DMS153 (cell line): ENCODE results near the gene SLTM.
"Not testable (repeated sequence)": the region's sequence is repeated elsewhere in the genome, so short reads cannot be mapped to it uniquely, and the experiment has no call there.

ENCODE experiments used
- DNase-seq: peaks from one replicate; lab custom pipeline; 2025; lab: John Stamatoyannopoulos, UW

SLTM gene

DNA sequence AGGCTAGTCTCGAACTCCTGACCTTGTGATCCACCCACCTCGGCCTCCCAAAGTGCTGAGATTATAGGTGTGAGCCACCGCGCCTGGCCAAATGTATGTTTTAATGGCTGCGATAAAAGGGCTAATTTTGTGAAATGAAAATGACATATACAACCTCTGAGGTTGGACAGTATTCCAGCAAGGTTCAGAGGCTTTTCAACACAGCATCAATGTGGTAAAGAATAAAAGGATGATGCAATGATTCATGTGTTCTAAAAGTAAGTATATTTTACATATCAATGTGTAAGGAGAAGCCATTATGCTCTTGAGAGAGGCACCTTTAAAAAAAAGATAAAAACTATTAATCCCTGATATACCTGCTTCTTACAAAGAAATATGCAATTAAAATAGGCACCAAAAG lies 6.7 kb downstream of the SLTM start:
- DNase-seq: no peak

DNA sequence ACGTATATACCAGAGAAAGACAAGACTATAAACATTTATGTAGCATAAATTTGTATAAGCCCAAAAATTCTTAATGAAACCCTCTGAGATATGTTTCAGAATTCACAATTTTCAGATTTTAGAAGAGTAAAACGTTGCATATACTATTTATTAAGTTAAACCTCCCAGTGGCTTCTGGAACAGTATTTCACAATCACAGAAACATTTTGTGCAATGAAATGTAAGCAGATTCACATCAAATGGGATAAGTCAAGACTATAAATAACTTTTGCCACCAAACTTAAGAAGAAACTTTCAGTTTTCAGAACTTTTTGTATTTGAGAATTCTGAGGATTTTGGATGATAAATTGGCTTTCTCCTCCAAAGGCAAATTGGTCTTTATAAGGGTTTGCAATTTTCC lies 9.2 kb downstream of the SLTM start:
- no peak for DNase-seq

DNA sequence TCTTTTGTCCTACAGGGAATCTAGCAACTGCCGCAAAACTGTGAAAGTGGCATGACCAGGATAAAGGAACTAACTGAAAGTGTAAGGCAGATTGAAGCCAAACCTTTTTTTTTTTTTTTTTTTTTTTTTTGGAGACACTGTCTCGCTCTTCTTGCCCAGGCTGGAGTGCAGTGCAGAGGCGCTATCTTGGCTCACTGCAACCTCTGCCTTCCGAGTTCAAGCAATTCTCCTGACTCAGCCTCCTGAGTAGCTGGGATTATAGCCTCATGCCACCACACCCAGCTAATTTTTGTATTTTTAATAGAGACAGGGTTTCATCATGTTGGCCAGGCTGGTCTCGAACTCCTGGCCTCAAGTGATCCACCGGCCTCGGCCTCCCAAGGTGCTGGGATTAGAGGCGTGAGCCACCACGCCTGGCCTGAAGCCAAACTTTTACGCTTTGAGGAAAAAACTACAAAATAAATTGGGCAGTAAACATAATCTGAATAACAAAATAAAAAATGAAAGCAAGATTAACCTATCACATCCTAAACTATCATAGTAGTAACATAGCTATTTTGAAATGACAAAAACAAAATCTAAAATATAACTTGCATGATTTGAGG lies 9.7 kb downstream of the SLTM start:
- DNase-seq: no peak

DNA sequence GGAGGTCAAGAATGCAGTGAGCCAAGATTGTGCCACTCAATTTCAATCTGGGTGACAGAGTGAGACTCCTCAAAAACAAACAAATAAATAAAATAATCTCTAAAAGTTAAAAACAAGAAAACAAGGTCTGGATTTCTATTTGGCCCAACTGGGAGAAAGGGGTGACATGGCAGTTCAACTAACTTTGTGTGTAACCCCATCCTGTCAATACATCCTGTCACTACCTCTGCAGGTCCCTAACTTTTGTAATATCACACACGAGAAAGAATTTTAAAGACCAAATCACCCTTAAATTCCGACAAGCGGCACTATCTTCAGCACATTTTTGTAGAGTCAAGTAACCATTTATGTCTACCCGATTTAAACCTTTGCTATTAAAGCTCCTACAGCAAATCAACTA lies 10.2 kb downstream of the SLTM start:
- no peak for DNase-seq

DNA sequence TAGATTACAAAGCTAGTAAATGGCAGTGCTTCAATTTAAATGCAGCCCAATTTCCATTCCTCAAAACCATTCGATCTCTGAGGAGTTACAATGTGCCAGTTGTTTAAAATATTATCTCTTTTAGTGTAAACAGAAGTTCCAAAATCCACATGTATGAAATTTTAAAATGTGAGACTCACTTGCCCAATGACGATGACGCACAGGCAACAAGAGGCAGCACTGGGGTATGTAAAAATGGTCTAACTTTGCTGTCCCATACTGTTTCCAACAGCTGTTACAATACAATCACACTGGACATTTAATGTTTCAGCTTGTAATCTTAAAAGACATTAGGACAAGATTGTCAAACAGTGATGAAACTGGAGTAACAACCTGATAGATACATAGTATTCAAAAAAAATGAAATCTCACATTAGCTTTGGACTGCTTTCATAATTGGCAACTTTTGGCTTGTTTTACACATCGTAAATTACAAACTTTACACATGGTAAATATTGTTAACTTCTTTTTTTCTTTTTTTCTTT lies 12.2 kb downstream of the SLTM start:
- no peak for DNase-seq

DNA sequence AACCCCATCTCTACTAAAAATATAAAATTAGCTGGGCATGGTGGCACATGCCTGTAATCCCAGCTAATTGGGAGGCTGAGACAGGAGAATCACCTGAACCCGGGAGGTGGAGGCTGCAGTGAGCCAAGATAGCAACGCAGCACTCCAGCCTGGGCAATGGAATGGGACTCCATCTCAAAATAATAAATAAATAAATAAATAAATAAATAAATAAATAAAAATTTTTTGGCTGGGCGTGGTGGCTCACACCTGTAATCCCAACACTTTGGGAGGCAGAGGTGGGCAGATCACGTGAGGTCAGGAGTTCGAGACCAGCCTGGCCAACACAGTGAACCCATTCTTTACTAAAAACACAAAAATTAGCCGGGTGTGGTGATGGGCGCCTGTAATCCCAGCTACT lies 13.0 kb downstream of the SLTM start:
- DNase-seq: not testable (repeated sequence)

DNA sequence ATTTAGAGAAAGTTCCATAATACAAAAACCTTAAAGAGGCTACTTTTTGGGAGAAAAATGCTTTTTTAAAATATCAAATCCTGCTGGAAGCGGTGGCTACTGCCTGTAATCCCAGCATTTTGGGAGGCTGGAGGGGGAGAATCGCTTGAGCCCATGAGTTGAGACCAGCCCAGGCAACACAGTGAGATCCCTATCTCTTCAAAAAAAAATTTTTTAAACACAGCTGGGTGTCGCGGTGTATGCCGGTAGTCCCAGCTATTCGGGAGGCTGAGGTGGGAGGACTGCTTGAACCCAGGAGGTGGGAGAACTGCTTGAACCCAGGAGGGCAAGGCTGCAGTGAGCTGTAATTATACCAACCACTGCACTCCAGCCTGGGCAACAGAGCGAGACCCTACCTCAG lies 14.2 kb downstream of the SLTM start:
- no peak for DNase-seq

DNA sequence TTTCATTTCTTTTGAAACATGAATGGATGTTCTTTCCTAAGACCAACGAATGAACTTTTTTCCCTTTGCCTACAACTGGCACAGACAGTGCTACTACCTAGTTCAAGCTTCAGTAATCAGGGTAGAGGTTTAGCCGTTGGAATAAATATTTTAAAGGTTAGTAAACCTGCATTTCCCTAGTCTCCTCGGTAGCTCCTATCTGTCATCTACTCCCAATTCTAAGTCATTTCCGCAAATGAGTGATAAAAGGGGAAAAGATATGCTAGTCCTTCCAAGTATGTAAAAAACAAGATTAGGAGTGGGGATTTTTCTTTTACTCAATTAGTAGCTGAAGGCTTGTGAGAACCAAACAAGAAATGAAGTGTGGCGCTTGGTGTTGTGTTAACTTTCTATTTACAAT lies 15.2 kb downstream of the SLTM start:
- DNase-seq: no peak

DNA sequence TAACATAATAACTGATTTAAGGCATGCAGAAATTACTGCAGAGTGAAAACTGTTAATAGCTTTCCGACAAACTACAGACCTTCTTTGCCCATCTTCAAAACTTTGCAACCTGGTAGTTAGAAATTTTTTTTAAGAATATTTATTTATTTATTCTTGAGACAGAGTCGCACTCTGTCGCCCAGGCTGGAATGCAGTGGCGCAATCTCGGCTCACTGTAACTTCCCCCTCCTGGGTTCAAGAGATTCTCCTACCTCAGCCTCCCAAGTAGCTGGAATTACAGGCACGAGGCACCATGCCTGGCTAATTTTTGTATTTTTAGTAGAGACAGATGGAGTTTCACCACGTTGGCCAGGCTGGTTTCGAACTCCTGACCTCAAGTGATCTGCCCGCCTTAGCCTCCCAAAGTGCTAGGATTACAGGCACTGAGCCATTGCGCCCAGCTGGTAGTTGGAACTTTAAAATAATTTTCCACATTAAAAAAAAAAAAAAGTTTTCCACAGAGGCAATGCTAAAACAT lies 15.8 kb downstream of the SLTM start:
- DNase-seq: not testable (repeated sequence)

DNA sequence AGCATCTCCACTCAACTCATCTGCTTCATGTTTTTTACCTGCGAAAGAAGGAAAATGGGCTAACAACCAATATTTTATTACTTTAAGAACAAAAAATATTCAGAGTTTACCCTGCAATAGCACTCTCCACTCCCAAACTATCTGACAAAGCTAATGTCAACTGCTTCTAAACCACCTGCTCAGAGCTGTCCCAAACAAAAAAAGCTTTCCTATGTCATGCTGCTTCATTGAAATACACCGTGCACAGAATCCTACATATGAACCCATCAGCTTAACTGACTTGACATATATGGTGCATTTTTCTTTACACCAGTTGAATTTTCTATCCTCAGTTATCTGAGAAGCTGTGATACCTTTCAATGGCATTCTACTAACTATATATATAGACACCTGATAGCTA lies 16.5 kb downstream of the SLTM start:
- no peak for DNase-seq

DNA sequence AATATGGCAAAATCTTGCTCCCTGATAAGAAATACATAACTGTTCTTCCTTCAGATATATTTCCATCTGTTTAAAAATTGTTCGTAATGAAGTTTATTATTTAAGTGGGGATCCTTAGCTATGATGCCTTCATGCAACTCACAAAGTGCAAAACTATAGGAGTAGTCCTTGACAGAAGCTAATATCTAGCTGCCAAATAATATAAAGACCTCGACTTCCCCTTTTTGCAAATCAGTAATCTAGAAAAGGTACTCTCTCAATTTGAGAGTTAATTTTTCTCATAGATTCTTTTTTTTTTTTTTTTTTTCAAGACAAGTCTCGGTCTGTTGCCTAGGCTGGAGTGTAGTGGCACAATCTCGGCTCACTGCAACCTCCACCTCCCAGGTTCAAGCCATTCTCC lies 23.0 kb downstream of the SLTM start:
- no peak for DNase-seq

DNA sequence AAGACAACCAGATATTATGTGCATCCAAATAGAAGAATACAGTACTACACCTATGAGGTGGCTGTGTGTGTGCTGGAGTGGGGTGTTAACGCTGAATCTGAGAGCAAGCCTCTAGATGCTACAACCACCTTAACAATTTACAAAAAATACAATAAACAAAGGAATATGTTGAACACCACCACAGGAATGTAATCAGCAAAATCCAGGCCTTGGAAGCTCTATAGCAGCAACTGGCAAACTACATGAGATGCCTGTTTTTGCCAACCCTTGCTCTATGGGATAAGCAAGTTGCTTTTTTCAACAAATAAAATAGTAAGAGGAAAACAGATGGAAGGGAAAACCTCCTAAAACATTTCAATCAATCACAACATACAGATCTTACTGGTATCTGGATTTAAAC lies 23.9 kb downstream of the SLTM start:
- DNase-seq: no peak

DNA sequence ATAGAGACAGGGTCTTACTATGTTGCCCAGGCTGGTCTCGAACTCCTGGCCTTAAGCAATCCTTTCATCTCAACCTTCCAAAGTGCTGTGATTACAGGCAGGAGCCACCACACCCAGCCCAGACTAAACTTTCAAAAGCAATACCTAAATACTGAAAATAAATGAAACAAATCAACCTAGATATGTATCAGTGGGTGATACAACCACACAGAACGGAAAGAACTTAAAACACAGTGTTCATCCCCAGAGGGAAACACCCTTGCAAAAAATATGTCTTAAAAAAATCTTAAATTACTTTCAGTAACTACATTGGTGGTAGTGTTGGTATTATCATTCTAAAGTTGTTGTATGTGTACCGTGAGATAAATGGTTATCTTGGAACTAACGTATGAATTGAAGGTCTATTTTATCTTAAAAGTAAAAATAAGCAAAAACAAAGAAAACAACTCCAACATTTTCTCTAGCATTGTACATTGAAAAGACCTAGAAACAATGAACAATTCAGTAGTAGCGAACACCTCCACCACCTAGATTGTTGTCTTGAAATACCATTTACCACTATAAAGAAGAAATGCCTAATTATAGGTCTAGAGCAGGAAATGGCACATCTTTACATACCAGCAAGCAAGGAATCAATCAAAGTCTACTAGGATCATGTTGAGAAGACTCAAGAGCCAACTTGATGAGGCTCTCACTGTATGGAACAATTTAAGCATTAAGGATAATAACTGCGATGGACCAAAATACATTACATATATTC lies 24.7 kb downstream of the SLTM start:
- DNase-seq: no peak

DNA sequence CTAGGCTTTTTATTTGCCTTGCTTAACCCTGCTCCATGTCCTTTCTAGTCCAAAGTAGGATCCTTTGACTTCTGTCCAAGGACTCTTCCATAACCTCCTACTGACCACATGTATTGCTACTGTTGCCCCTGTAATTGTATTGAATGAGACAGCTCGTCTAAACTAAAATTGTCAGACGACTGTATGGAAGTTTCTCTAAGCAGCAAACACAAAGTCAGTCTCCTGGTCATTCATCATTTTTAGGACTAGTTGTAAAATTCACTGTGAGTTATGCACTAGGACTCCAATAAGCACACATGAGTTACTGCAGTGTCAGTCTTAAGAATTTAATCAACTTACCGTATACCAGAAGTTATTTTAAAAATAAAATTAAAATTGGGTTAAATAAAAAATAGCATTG lies 32.8 kb downstream of the SLTM start:
- DNase-seq: no peak

DNA sequence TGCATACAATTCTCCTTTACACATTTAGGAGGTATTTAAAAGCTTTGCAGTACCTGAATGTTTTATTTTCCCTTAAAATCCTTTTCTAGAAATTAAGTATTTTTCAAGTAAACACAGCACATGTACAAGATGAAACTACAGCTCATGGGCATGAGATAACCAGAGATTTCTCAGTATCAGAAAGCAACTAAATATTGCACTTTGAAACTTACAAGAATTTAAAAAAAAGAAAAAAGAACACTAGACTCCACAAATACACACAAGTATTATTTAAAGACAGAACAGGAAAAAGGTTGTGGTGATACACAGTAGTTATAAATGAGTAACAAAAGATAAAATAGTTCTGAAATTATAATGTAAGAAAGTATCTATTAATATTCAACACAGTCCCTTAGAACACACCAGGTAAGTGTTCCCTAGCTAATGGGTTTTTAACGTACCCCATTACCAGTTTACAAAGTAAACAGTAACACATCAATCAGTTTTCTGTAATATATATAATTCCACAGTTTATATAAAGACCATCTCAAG lies 35.3 kb downstream of the SLTM start:
- DNase-seq: no peak

DNA sequence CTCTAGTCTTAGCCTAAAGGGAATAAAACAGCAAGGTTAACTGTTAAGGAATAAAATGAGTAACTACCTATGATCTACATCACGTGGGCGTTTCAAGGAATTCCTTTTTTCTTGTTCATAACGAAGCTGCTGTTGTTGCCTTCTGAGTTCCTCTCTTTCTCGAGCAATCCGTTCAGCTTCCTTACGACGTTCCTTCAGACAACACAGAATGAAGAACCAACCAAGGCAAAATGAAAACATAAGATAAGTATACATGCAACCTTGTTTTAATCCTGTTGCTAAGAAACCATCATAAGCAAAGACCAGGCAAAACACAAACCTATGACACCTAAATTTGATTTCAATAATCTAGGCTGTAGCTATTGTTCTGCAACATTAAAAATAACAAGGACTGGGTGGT lies 44.1 kb downstream of the SLTM start:
- DNase-seq: no peak

DNA sequence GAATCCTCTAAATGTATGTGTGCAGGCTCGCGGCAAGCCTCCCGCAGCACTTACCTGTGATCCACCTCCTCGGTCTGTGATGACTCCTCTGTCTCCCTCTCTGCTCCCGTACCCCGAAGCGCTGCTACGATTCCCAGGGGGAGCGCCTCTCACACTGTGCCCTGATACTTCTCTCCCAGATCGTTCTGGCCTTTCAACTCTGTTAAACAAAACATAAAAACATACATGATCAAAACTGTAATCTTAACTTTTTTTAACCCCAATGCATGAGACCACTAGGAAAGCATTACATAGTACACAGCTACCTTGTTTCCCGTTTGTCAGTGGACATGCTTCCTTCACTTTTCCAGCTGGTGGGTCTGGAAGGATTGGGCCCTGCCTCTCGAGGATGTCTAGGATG lies 46.6 kb downstream of the SLTM start:
- no peak for DNase-seq

DNA sequence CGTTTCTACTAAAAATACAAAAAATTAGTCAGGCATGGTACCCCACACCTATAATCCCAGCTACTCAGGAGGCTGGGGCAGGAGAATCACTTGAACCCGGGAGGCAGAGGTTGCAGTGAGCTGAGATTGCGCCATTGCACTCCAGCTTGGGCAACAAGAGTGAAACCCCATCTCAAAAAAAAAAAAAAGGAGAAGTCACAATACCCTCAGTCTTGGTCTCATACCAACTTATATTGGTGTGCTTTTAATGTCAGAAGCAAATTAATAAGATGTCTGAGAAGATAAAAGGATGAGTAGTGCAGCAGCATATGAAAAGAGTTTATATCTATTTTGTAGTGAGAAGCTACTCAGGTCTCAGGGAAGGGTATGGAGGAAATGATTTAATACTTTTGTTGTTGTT lies 49.6 kb downstream of the SLTM start:
- not testable (repeated sequence) for DNase-seq

DNA sequence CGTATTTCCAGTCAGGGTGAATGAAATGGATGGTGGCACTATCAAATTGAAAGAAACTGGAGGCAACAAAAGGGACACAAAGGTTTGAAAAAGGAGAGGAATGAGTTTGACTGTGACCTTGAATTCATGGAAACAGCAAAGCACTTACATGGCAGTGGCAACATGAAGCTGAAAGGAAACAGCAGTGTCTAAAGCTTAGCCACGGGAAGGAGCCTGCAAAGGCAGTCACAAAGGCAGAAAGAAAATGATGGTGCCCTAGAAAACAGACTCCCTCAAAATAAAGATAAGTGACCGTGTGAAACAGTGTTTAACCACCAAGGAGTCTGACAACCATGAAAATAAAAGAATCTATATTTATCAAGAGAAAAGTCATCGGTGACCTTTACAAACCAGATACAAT lies 51.2 kb downstream of the SLTM start:
- DNase-seq: no peak

DNA sequence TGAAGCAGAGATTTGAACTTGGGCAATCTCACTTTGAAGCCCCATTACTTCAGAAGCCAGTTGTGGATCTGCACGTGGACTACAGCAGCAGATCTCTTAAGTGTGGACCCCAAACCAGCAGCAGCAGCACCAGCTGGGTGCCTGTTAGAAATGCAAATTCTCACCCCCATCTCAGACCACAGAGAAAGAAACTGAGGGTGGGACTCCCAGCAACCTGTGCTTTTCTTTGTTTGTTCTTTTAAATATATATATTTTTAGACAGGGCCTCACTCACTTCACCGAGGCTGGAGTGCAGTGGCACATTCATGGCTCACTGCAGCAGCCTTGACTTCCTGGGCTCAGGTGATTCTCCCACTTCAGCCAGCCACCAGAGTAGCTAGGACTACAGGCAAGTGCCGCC lies 53.2 kb downstream of the SLTM start:
- no peak for DNase-seq

DNA sequence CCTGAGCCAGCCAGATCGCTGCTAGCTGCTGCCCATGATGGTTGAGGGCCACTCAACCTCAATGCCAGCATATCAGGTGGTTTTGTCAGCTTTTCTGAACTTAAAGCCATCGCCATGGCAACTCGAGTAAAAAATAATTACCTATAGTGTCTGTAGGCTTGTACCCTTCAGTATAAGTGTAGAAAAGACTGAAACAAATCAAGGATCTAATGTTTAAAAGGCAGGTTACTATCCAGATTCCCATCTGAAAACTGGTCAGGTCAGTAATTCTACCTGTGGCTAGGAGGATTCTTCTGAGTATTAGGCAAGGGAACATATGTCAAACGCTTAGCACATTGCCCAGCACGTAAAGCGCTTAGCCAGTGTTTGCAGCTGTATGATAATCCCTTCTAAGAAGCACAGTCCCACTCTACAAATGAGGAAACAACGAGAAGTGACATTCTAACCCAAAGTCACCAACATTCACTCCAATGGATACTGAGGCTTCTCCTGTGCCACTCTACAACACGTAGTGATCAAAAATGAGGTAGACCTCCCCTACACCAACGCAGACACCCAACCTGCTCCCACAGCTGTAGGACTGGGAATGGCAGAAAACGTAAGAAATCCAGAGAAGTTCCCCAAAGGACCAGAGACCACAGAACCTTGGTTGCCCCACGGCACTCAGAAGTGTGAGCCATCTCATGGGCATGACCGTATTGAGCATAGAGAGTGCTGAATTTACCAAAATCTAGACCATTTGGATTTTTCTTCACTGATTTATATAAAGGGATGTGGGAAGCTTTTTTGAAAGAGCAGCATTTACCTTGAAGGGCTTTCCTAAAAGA lies 55.3 kb downstream of the SLTM start:
- DNase-seq: no peak

DNA sequence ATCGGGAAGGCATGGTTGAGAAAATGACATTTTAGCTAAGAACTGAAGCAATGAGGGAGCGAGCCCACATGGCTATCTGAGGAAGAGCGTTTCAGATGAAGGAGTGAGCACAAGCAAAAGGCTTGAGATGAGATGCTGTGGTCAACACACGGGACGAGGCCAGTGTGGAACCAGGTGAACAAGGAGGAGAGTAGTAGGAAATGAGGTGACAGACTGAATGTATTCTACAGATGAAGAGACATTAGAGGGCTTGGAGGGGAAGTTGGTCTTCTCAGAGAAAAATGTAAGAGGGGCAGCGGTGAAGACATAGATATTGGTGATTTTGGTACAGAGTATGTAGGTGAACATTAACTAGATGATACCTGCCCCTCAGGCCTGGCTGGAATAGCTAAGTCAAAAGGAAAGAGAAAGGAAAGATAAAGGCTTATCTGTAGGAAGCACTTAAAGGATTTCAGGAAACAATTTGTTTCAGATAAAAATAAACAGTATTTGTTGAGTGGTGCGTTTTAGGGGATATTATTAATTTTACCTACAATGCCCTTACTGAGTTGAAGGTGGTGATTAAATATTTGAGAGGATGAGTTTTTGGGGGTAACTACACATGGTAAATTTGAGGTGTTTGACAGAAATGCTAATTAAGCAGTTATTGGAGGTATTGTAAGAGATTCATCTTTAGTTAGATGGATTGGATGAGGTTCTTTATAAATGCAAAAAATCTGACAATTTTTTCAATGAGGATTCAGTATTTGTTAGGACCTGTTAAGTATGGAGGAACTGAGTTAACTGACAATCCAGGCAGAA lies 57.0 kb downstream of the SLTM start:
- DNase-seq: no peak
